PFSK-1 (cell line): ENCODE results near the gene MAP3K4.

Experiments used
- FOXP2 ChIP-seq: optimal IDR thresholded peaks from 2 replicates; pipeline ENCODE3; 2011; ENCODE audit warnings: borderline replicate concordance, control low read depth, inconsistent platforms; ENCODE audit not compliant: insufficient read depth; ENCODE audit errors: extremely low read length, extremely low read depth
- POLR2AphosphoS5 ChIP-seq: IDR thresholded peaks from 2 replicates; pipeline ENCODE4 v1.6.1; 2012; ENCODE audit warnings: low read depth, mild to moderate bottlenecking, control low read depth, low read length, moderate library complexity
- SIN3A ChIP-seq: IDR thresholded peaks from 2 replicates; pipeline ENCODE4 v1.6.1; 2012; ENCODE audit warnings: mild to moderate bottlenecking, low read length, moderate library complexity, borderline replicate concordance; ENCODE audit not compliant: insufficient read depth
- TAF1 ChIP-seq: IDR thresholded peaks from 2 replicates; pipeline ENCODE4 v1.6.1; 2012; ENCODE audit warnings: low read length, control low read depth, borderline replicate concordance; ENCODE audit not compliant: insufficient read depth
- TF ChIP-seq, protein P1 (sequence below), 2 experiments: IDR thresholded peaks; 2 replicates each; pipeline versions ENCODE4 v1.6.1 to v1.8.0; 2011 to 2012; ENCODE audit warnings: low read depth in 2 of 2, low read length in 2 of 2, control low read depth in 1 of 2, inconsistent platforms in 1 of 2, mild to moderate bottlenecking in 1 of 2, moderate library complexity in 1 of 2; ENCODE audit not compliant: insufficient read depth in 1 of 2

MAP3K4 gene

DNA sequence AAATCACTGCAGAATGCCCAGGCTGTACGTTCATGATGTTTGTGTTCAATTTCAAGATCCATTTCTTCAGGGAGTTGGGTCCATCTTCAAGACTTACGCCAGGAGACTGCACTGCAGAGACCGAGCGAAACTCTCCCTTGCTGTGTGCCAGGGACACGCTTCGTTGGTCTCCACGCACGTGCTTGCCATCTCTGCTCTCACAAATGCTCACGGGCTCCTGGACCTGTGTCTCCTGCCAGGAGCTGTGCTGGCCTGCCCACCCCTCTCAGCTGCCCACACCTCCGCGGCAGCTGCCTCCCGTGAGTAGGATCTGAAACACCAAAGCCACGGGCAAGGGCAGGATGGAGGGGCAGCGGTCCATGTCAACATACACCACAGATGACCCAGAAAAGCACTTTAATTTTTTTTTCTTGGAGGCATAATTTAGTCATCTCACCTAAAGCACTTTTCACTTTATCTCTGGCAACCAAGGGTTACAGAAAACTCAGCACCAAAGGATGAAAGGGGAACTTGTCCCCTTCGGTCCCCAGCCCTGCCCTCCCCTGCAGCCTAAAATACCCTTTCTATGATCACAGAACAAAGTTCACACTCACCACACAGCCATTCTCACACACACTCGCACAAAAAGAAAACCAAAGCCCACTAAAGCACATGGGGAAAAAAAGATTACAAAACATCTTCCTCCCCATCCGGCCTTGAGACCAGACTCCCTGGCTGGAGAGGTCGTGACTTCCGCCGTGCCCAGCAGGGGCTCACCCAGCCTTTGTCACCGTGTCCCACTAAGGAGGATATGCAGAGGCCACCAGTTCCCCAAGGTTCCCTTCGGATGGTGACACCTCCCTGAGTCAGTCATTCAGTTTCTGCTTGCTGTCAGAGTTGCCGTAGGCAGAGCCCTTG, 144.4 kb downstream of the MAP3K4 start:
- no peak for TF ChIP-seq POLR2AphosphoS5
- no peak for TF ChIP-seq SIN3A
- TF ChIP-seq, protein P1, sequence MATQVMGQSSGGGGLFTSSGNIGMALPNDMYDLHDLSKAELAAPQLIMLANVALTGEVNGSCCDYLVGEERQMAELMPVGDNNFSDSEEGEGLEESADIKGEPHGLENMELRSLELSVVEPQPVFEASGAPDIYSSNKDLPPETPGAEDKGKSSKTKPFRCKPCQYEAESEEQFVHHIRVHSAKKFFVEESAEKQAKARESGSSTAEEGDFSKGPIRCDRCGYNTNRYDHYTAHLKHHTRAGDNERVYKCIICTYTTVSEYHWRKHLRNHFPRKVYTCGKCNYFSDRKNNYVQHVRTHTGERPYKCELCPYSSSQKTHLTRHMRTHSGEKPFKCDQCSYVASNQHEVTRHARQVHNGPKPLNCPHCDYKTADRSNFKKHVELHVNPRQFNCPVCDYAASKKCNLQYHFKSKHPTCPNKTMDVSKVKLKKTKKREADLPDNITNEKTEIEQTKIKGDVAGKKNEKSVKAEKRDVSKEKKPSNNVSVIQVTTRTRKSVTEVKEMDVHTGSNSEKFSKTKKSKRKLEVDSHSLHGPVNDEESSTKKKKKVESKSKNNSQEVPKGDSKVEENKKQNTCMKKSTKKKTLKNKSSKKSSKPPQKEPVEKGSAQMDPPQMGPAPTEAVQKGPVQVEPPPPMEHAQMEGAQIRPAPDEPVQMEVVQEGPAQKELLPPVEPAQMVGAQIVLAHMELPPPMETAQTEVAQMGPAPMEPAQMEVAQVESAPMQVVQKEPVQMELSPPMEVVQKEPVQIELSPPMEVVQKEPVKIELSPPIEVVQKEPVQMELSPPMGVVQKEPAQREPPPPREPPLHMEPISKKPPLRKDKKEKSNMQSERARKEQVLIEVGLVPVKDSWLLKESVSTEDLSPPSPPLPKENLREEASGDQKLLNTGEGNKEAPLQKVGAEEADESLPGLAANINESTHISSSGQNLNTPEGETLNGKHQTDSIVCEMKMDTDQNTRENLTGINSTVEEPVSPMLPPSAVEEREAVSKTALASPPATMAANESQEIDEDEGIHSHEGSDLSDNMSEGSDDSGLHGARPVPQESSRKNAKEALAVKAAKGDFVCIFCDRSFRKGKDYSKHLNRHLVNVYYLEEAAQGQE (IDR thresholded peaks at IDR 0.05; ENCODE audit: insufficient read depth in 1 of 2, low read depth in 2 of 2, low read length in 2 of 2) = no peak
- TF ChIP-seq TAF1 = no peak
- TF ChIP-seq FOXP2 = no peak

DNA sequence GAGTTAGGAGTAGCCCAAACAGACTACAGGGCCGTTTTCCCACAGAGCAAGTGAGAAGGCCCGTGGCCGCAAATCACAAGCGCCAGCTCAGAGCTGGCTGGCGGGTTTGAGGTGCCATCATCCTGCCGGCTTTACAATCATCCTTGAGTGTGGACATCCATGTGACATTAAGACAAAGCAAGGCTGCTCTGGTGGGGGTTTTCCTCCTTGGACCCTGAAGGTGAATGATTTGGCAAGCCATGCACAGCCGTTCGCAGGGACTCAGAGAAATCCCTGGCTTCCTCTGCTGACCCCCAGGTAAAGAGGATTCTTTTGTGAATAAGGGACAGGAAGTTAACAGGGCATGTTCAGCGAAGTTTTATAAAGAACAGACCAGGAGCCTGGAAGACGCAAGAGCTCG, 145.1 kb downstream of the MAP3K4 start:
- TF ChIP-seq FOXP2 (no peak), SIN3A (no peak), POLR2AphosphoS5 (no peak), TAF1 (no peak)
- TF ChIP-seq, protein P1 (IDR thresholded peaks at IDR 0.05; ENCODE audit: insufficient read depth in 1 of 2, low read depth in 2 of 2, low read length in 2 of 2) = no peak

DNA sequence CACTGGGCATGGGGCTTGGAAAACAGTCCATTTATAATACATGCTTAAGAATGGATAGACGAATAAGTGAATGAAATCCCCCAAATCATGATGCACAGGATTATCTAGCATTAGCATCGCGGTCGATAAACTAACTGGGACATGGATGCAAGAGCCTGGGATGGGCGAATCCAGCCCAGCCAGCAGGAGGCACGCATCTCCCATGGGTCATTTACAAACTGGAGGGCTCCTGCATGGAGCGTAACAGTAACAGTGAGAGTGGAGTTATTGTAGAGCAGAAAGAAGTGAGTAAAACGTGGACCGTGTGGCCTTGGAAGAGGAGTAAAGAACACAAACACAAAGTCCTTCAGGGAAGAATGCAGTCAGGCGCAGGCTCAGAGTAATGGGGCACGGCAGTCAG, 145.8 kb downstream of the MAP3K4 start:
- TF ChIP-seq, protein P1 (IDR thresholded peaks at IDR 0.05; ENCODE audit: insufficient read depth in 1 of 2, low read depth in 2 of 2, low read length in 2 of 2) = no peak
- TF ChIP-seq SIN3A (no peak), FOXP2 (no peak), TAF1 (no peak), POLR2AphosphoS5 (no peak)

DNA sequence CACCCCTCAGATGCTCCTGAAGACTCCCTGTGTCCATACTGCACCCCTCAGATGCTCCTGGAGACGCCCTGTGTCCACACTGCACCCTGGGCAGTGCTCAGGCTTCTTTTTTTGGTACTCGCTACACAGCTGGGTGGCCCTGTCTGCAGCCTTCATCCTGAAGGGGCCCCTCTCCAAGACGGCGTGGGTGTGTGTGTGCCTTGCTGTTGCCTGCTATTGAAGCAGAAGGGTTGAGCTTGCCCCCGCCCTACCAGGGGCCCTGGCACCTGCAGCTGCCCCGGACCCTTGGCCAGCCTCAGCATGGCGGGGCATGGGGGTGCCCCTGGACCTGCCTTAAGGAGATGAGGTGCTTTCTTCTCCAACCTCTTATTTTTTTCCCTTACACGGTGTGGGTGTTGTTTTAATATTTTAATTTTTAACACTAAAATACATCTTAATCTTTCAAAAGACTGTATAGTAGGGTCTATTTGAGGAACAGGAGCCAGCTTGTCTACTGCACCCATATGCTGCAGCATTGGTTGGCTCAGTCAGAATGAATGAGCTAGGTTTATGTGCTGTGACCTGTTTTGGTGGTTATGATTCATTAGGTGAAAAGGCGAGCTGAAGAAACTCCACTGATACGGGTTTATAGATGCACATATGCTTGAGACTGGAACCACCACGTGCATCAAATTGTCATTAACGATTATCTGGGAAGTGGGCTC, 146.4 kb downstream of the MAP3K4 start:
- TF ChIP-seq FOXP2 = no peak
- TF ChIP-seq, protein P1 (IDR thresholded peaks at IDR 0.05; ENCODE audit: insufficient read depth in 1 of 2, low read depth in 2 of 2, low read length in 2 of 2) = no peak
- no peak for TF ChIP-seq TAF1
- no peak for TF ChIP-seq POLR2AphosphoS5
- no peak for TF ChIP-seq SIN3A
